NCI-H1694 treated with DMSO at 0.1 percent for 48 hours (cell line): ENCODE results near the gene TRPM4.
A peak's percentile ranks its signal among the peaks of the same experiment; 100 is the strongest.
"Not testable (repeated sequence)": the region's sequence is repeated elsewhere in the genome, so short reads cannot be mapped to it uniquely, and the experiment has no call there.

Experiments used
- DNase-seq: peaks from one replicate; lab custom pipeline; 2025; lab: John Stamatoyannopoulos, UW

Gene TRPM4

DNA sequence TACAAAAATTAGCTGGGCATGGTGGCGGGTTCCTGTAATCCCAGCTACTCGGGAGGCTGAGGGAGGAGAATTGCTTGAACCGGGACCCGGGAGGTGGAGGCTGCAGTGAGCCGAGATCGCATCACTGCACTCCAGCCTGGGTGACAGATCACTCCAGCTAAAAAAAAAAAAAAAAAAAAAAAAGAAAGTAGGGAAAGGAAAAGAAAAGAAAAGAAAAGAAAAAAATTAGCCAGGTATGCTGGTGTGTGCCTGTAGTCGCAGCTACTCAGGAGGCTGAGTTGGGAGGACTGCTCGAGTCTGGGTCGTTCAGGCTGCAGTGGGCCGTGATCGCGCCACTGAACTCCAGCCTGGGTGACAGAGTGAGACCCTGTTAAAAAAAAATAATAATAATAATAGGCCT, 30.4 kb upstream of the TRPM4 start:
- not testable (repeated sequence) for DNase-seq

- peak; percentile 92 for DNase-seq
Measured at GRCh38 chr19:49127674-49128544, 29.7 kb upstream of the TRPM4 start.

- no peak for DNase-seq
Measured at GRCh38 chr19:49128545-49129237, 28.9 kb upstream of the TRPM4 start.

- no peak for DNase-seq
Measured at GRCh38 chr19:49129238-49129583, 28.4 kb upstream of the TRPM4 start.

GRCh38 chr19:49130325-49130724, 27.3 kb upstream of the TRPM4 start:
- no peak for DNase-seq

DNA sequence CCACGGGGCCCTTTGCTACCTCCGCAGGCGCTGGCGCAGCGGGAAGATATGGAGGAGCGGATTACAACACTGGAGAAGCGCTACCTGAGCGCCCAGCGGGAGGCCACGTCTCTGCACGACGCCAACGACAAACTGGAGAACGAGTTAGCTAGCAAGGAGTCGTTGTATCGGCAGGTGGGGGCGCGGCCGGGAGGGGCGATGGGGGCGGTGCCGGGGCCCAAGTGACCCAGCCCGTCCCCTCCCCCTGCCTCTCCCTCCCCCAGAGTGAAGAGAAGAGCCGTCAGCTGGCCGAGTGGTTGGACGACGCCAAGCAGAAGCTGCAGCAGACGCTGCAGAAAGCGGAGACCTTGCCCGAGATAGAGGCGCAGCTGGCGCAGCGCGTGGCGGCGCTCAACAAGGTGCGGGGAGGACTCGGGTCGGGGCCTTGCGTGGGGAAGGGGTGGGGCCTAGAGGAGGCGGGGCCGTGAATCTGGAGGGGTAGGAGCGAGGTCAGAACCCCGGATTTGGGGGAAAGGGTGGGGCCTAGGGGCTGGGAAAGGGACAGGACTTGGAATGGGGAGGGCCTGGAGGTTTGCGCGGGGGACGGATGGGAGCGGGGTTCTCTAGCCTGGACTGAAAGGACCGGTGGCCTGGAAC, 24.5 kb upstream of the TRPM4 start:
- DNase-seq = no peak

- DNase-seq = no peak
Measured at GRCh38 chr19:49133621-49134454, 23.8 kb upstream of the TRPM4 start.

DNA sequence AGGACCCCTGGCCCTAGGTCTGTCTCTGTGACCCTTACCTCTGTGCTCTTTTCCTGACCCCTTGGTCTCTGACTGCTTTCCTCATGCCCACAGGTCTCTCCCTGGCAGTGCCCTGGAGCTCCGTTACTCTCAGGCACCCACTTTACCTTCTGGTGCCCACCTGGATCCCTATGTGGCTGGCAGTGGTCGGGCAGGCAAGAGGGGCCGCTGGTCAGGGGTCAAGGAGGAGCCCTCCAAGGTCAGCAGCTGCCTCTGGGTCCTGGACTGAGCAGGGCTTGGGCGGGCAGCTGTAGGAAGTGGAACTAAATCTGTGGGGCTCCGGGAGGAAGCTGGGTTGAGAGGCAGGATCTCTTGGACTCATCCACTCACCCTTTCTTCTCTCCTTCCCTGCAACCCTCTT, 21.9 kb upstream of the TRPM4 start:
- no peak for DNase-seq

- DNase-seq = no peak
Measured at GRCh38 chr19:49136771-49137171, 20.8 kb upstream of the TRPM4 start.

DNA sequence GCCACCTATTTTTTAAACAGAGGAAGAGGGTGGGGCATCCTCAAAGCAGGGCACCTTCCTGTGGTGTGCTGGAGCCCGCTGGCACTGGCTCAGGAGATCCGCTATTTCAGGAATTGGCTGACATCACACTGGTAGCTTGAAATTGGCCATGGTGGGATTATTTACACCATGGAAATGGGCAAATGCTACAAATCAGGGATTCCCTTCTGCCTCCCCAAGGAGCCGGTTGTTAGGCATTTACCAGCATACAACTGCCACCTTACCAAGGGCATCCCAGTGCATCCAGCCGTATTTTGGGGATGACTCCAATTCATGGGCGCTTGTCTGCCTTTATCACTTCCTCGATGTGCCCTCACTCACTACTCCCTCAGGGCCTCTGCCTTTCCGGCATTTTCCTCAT, 16.6 kb upstream of the TRPM4 start:
- DNase-seq = no peak

GRCh38 chr19:49141352-49141751, 16.2 kb upstream of the TRPM4 start:
- no peak for DNase-seq

- DNase-seq = peak; percentile 71
Measured at GRCh38 chr19:49142866-49143335, 14.7 kb upstream of the TRPM4 start.

- peak; percentile 90 for DNase-seq
Measured at GRCh38 chr19:49145573-49146407, 11.8 kb upstream of the TRPM4 start.

- not testable (repeated sequence) for DNase-seq
Measured at GRCh38 chr19:49146408-49146770, 11.2 kb upstream of the TRPM4 start.

- DNase-seq = no peak
Measured at GRCh38 chr19:49148044-49148682, 9.4 kb upstream of the TRPM4 start.

DNA sequence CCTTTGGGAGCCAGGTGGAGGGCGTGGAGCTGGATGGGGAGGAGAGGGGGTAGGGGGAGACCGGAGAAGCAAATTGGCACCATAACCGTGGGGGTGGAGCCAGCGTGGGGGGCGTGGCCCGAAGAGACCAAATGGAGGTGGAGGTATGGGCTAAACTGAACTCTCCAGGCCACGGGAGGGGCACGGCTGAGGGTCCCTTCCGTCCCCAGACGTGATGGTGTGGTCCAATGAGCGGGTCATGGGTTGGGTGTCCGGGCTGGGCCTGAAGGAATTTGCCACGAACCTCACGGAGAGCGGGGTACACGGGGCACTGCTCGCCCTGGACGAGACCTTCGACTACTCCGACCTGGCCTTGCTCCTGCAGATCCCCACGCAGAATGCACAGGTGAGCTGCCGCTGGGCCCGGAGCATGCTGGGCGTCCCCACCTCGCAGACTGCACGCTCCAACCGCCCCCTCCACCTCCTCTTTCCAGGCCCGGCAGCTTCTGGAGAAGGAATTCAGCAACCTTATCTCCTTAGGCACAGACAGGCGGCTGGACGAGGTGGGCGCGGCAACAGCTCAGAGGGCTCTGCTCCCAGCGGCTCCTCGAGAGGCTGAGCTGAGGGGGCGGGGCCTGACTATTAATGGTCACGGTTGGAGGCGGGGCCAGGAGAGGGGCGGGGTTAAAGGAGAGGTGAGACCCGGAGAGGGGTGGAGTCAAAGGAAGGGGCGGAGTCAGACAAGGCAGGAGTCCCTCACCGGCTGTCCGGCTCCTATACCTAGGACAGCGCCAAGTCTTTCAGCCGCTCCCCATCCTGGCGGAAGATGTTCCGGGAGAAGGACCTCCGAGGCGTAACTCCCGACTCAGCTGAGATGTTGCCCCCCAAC, 8.6 kb upstream of the TRPM4 start:
- DNase-seq = peak; percentile 80

DNA sequence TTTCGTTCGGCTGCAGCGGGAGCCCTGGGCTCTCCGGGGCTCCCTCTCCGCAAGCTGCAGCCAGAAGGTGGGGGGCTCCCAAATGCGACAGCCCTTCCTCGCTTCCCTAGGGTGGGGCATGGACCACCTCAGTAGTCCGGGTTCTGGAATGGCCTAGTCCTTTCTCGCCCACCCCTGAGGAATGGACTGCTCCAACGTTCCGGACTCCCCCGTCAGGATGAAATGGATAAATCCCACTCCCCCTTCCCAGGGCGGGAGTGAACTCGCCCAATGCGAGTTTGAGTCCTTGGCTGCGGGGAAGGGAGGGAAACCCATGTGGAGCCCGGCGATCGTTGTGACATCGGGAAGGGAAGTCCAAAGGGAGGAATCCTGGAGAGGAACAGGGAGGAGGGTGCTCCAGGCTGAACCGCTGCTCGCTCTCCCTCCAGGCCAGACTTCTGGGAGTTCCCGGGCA, 7.9 kb upstream of the TRPM4 start:
- DNase-seq = peak; percentile 64

GRCh38 chr19:49150106-49150943, 7.3 kb upstream of the TRPM4 start:
- peak; percentile 63 for DNase-seq

DNA sequence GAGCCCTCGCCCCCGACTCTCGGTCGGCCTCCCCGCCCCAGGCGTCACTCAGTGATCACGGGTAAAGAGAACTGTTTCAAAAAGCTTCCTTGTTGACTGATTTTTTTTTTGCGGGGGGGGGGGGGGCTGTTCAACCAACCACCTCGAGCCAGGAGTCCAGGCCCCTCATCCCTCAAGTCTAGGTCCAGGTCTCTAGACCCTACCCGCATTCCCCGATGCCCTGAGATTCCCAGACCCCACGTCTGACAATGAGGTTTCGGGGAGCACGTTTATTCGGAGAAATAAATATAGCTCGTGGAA, 6.7 kb upstream of the TRPM4 start:
- DNase-seq = no peak
